Activated T-cell treated with anti-CD3 and anti-CD28 coated beads, Interleukin-2, amount 50 U/mL, for 24 hours (primary cell): ENCODE results near the gene SARDH.

Experiments
- DNase-seq: peaks from one replicate; pipeline ENCODE4 v3.0.0-alpha.2; 2020
- H3K27ac Mint-ChIP-seq: 2 replicates; pipeline ENCODE4 v1.8.0; 2020; ENCODE audit warnings: mild to moderate bottlenecking, mixed read lengths
- H3K27me3 Mint-ChIP-seq: 2 replicates; pipeline ENCODE4 v1.8.0; 2020; ENCODE audit warnings: mixed read lengths
- H3K36me3 Mint-ChIP-seq: 2 replicates; pipeline ENCODE4 v1.8.0; 2020; ENCODE audit warnings: low read depth, mixed read lengths
- H3K4me1 Mint-ChIP-seq: 2 replicates; pipeline ENCODE4 v1.8.0; 2020; ENCODE audit warnings: low read depth, mixed read lengths
- H3K4me3 Mint-ChIP-seq: 2 replicates; pipeline ENCODE4 v1.8.0; 2020; ENCODE audit warnings: mild to moderate bottlenecking, moderate library complexity, mixed read lengths
- H3K9me3 Mint-ChIP-seq: 2 replicates; pipeline ENCODE4 v1.8.0; 2020; ENCODE audit warnings: mixed read lengths

Gene SARDH

GRCh38 chr9:133665535-133665934 is 72.6 kb downstream of the SARDH start:
- Mint-ChIP-seq H3K27me3 (no peaks in the 10 kb centered on the region), H3K36me3 (peaks cover 4% of the 10 kb centered on the region), H3K27ac (no peak overlapping the region), H3K4me3 (no peak overlapping the region), H3K9me3 (no peaks in the 10 kb centered on the region), H3K4me1 (no peaks in the 10 kb centered on the region)
- no peak for DNase-seq

- H3K27me3 Mint-ChIP-seq = peaks cover under 1% of the 10 kb centered on the region
- peaks cover 2% of the 10 kb centered on the region for H3K36me3 Mint-ChIP-seq
- H3K9me3 Mint-ChIP-seq = no peaks in the 10 kb centered on the region
- no peak overlapping the region for H3K4me3 Mint-ChIP-seq
- no peak for DNase-seq
- H3K27ac Mint-ChIP-seq = no peak overlapping the region
- H3K4me1 Mint-ChIP-seq = peaks cover under 1% of the 10 kb centered on the region
Measured at GRCh38 chr9:133665096-133665495, 73.1 kb downstream of the SARDH start.

GRCh38 chr9:133664173-133665050 is 73.7 kb downstream of the SARDH start:
- H3K4me1 Mint-ChIP-seq = peaks cover 6% of the 10 kb centered on the region

GRCh38 chr9:133661846-133662540 is 76.2 kb downstream of the SARDH start:
- peaks cover 28% of the 10 kb centered on the region for H3K4me1 Mint-ChIP-seq
- no peak overlapping the region for H3K4me3 Mint-ChIP-seq
- no peak overlapping the region for H3K27ac Mint-ChIP-seq
- H3K27me3 Mint-ChIP-seq = peaks cover 27% of the 10 kb centered on the region
- H3K9me3 Mint-ChIP-seq = no peaks in the 10 kb centered on the region
- peaks cover 2% of the 10 kb centered on the region for H3K36me3 Mint-ChIP-seq
- no peak for DNase-seq

More at GRCh38 chr9:133664173-133665050, 73.7 kb downstream of the SARDH start:
- no peak overlapping the region for H3K27ac Mint-ChIP-seq
- peaks cover 2% of the 10 kb centered on the region for H3K36me3 Mint-ChIP-seq
- no peak for DNase-seq
- H3K9me3 Mint-ChIP-seq = no peaks in the 10 kb centered on the region
- peaks cover 8% of the 10 kb centered on the region for H3K27me3 Mint-ChIP-seq
- no peak overlapping the region for H3K4me3 Mint-ChIP-seq

- peaks cover 38% of the 10 kb centered on the region for H3K4me1 Mint-ChIP-seq
- H3K9me3 Mint-ChIP-seq = no peaks in the 10 kb centered on the region
- H3K27ac Mint-ChIP-seq = no peak overlapping the region
- no peak overlapping the region for H3K4me3 Mint-ChIP-seq
- no peak for DNase-seq
- H3K27me3 Mint-ChIP-seq = peaks cover 50% of the 10 kb centered on the region
- H3K36me3 Mint-ChIP-seq = peaks cover 2% of the 10 kb centered on the region
Measured at GRCh38 chr9:133659516-133659915, 78.6 kb downstream of the SARDH start.

- no peak overlapping the region for H3K27ac Mint-ChIP-seq
- H3K9me3 Mint-ChIP-seq = no peaks in the 10 kb centered on the region
- no peak overlapping the region for H3K4me3 Mint-ChIP-seq
- DNase-seq = peak; percentile 50
- H3K4me1 Mint-ChIP-seq = peaks cover 38% of the 10 kb centered on the region
- peaks cover 54% of the 10 kb centered on the region for H3K27me3 Mint-ChIP-seq
- peaks cover 2% of the 10 kb centered on the region for H3K36me3 Mint-ChIP-seq
Measured at GRCh38 chr9:133658442-133659431, 79.4 kb downstream of the SARDH start.

- Mint-ChIP-seq H3K36me3 (no peaks in the 10 kb centered on the region), H3K4me1 (peaks cover 38% of the 10 kb centered on the region), H3K4me3 (no peak overlapping the region), H3K27ac (no peak overlapping the region), H3K27me3 (peaks cover 68% of the 10 kb centered on the region), H3K9me3 (no peaks in the 10 kb centered on the region)
- no peak for DNase-seq
Measured at GRCh38 chr9:133657120-133657661, 81.0 kb downstream of the SARDH start.

- peaks cover 38% of the 10 kb centered on the region for H3K4me1 Mint-ChIP-seq
- peak; percentile 48 for DNase-seq
- H3K9me3 Mint-ChIP-seq = no peaks in the 10 kb centered on the region
- H3K4me3 Mint-ChIP-seq = no peak overlapping the region
- no peak overlapping the region for H3K27ac Mint-ChIP-seq
- no peaks in the 10 kb centered on the region for H3K36me3 Mint-ChIP-seq
- peaks cover 71% of the 10 kb centered on the region for H3K27me3 Mint-ChIP-seq
Measured at GRCh38 chr9:133656211-133657119, 81.7 kb downstream of the SARDH start.

- Mint-ChIP-seq H3K27ac (no peak overlapping the region), H3K27me3 (peaks cover 71% of the 10 kb centered on the region), H3K4me1 (peaks cover 38% of the 10 kb centered on the region)
Measured at GRCh38 chr9:133655701-133656100, 82.5 kb downstream of the SARDH start.

GRCh38 chr9:133654736-133655657 is 83.2 kb downstream of the SARDH start:
- H3K4me3 Mint-ChIP-seq = no peak overlapping the region
- H3K27ac Mint-ChIP-seq = no peak overlapping the region
- no peaks in the 10 kb centered on the region for H3K36me3 Mint-ChIP-seq
- H3K4me1 Mint-ChIP-seq = peaks cover 37% of the 10 kb centered on the region
- DNase-seq = no peak
- peaks cover 69% of the 10 kb centered on the region for H3K27me3 Mint-ChIP-seq
- no peaks in the 10 kb centered on the region for H3K9me3 Mint-ChIP-seq

More at GRCh38 chr9:133655701-133656100, 82.5 kb downstream of the SARDH start:
- H3K4me3 Mint-ChIP-seq = no peak overlapping the region
- H3K9me3 Mint-ChIP-seq = no peaks in the 10 kb centered on the region
- no peaks in the 10 kb centered on the region for H3K36me3 Mint-ChIP-seq
- no peak for DNase-seq

GRCh38 chr9:133653638-133654037 is 84.5 kb downstream of the SARDH start:
- Mint-ChIP-seq H3K27me3 (peaks cover 62% of the 10 kb centered on the region), H3K36me3 (no peaks in the 10 kb centered on the region), H3K27ac (no peak overlapping the region), H3K4me3 (no peak overlapping the region), H3K9me3 (no peaks in the 10 kb centered on the region), H3K4me1 (peaks cover 24% of the 10 kb centered on the region)
- DNase-seq = no peak

- Mint-ChIP-seq H3K27ac (no peak overlapping the region), H3K9me3 (no peaks in the 10 kb centered on the region), H3K4me1 (no peaks in the 10 kb centered on the region), H3K36me3 (no peaks in the 10 kb centered on the region), H3K27me3 (peaks cover 30% of the 10 kb centered on the region), H3K4me3 (no peak overlapping the region)
- DNase-seq = no peak
Measured at GRCh38 chr9:133650026-133650425, 88.1 kb downstream of the SARDH start.
